Astrocyte of the spinal cord (primary cell): Measurements from ENCODE around the gene SLC8A3.

ENCODE experiments used
- DNase-seq: peaks from one replicate; pipeline ENCODE4 v3.0.0; 2011; ENCODE audit warnings: low read depth, low spot score
- H3K4me3 ChIP-seq: 2 replicates; pipeline ENCODE4 v1.5.1; 2011; ENCODE audit warnings: low read depth, mild to moderate bottlenecking, low read length, moderate library complexity
- in situ Hi-C: cut with HindIII; loops from 2 replicates; pipeline ENCODE4 v1.10.0; 2017; ENCODE audit warnings: low sequenced_read_pairs
- TF ChIP-seq, protein P1 (sequence below): IDR thresholded peaks from 2 replicates; pipeline ENCODE4 v1.5.1; 2012; ENCODE audit warnings: low read depth, mild to moderate bottlenecking, low read length, inconsistent platforms

Gene SLC8A3

GRCh38 chr14:70002589-70003346 is 186.0 kb downstream of the SLC8A3 start:
- TF ChIP-seq, protein P1, sequence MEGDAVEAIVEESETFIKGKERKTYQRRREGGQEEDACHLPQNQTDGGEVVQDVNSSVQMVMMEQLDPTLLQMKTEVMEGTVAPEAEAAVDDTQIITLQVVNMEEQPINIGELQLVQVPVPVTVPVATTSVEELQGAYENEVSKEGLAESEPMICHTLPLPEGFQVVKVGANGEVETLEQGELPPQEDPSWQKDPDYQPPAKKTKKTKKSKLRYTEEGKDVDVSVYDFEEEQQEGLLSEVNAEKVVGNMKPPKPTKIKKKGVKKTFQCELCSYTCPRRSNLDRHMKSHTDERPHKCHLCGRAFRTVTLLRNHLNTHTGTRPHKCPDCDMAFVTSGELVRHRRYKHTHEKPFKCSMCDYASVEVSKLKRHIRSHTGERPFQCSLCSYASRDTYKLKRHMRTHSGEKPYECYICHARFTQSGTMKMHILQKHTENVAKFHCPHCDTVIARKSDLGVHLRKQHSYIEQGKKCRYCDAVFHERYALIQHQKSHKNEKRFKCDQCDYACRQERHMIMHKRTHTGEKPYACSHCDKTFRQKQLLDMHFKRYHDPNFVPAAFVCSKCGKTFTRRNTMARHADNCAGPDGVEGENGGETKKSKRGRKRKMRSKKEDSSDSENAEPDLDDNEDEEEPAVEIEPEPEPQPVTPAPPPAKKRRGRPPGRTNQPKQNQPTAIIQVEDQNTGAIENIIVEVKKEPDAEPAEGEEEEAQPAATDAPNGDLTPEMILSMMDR = no peak

GRCh38 chr14:70000601-70001000 is 188.2 kb downstream of the SLC8A3 start:
- TF ChIP-seq, protein P1 = no peak
- in situ Hi-C loops = no loop called here
- no peak overlapping the region for H3K4me3 ChIP-seq
- no peak for DNase-seq

More at GRCh38 chr14:70002589-70003346, 186.0 kb downstream of the SLC8A3 start:
- peak; percentile 70 for DNase-seq
- H3K4me3 ChIP-seq = no peak overlapping the region
- in situ Hi-C loops = no loop called here

GRCh38 chr14:69999261-69999674 is 189.5 kb downstream of the SLC8A3 start:
- no peak overlapping the region for H3K4me3 ChIP-seq
- TF ChIP-seq, protein P1 = no peak
- peak; percentile 99 for DNase-seq
- in situ Hi-C loops = no loop called here

DNA sequence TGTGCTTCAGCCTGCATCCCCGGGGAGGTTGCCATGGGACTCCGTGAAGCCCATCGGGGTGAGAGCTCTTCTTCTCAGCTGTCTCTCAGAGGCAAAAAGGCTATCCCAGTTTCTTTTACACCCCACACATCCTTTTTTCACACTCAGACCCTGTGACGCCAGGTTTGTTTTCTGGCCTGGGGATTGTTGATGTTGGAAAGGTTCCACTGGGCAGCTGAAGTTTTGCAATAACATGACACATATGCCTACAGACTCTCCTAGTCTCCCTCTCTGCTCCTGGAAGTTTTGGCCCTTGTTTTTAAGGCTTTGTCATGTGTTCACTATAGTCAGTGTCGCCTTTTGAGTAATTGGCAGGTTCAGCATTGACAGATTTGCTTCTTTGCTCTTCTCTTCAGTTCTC is 190.9 kb downstream of the SLC8A3 start:
- DNase-seq = peak; percentile 93
- H3K4me3 ChIP-seq = no peak overlapping the region
- in situ Hi-C loops = no loop called here
- TF ChIP-seq, protein P1 = no peak

DNA sequence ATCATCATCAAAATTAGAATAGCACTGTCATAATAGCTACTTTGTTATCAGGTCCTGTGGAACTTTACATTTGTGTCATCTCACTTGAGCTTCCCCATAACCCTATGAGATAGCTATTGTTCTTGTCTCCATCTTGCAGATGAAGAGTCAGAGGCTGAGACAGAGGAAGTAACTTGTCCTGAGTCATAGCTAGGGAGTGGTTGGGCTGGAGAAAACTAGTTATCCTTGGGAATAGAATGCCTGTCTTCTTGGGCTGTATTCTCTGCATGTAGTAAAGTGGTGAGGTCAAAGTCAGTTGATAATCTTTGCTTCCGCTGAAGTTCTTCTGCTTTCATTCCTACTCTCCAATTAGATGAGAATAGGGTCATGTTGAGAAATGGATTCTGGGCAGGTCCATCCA is 192.5 kb downstream of the SLC8A3 start:
- H3K4me3 ChIP-seq = no peak overlapping the region
- TF ChIP-seq, protein P1 = no peak
- in situ Hi-C loops = no loop called here
- peak; percentile 78 for DNase-seq
